ENCODE measurements around the gene PSMB5. TPM values are rescaled to one million over a fixed set of nuclear protein-coding genes. Genes with fewer than 3 reads are reported as not detected.

The PSMB5 gene
- polyA plus RNA-seq, 1 donor from 2014 or later, result 147 TPM

- no peak overlapping the region for H3K4me3 ChIP-seq (ENCODE audit: low read length)
- H3F3A ChIP-seq (ENCODE audit: insufficient read depth, low read length, poor library complexity, severe bottlenecking), result no peaks in the 10 kb centered on the region
- H3K79me2 ChIP-seq (replicated peaks; ENCODE audit: insufficient read depth, low read length), result peaks cover 6% of the 10 kb centered on the region
- TF ChIP-seq MXI1 (conservative IDR thresholded peaks at IDR 0.05; ENCODE audit: poor library complexity, severe bottlenecking) (no peak), CTCF (IDR thresholded peaks at IDR 0.05; ENCODE audit: poor library complexity, severe bottlenecking) (no peak), POLR2AphosphoS5 (IDR thresholded peaks at IDR 0.05) (no peak), REST (IDR thresholded peaks at IDR 0.05; ENCODE audit: borderline replicate concordance) (no peak), EZH2 (IDR thresholded peaks at IDR 0.05; ENCODE audit: borderline replicate concordance, insufficient read depth, low read length, poor library complexity, severe bottlenecking) (no peak), RAD21 (conservative IDR thresholded peaks at IDR 0.05) (no peak), EP300 (conservative IDR thresholded peaks at IDR 0.05; ENCODE audit: poor library complexity, severe bottlenecking) (no peak), TAF1 (IDR thresholded peaks at IDR 0.05; ENCODE audit: low read depth) (no peak), SMC3 (conservative IDR thresholded peaks at IDR 0.05; ENCODE audit: poor library complexity) (no peak)
- no peaks in the 10 kb centered on the region for H3K9me3 ChIP-seq (ENCODE audit: low read length)
- H3K36me3 ChIP-seq (ENCODE audit: insufficient read depth, low read length), result peaks cover 9% of the 10 kb centered on the region
- no peaks in the 10 kb centered on the region for H3K9me2 ChIP-seq (ENCODE audit: insufficient read depth, low read length)
- no peak overlapping the region for H2AFZ ChIP-seq (ENCODE audit: low read depth, low read length)
- H3K27me3 ChIP-seq (ENCODE audit: insufficient read depth, low read depth, low read length), result no peaks in the 10 kb centered on the region
- H3K9ac ChIP-seq (ENCODE audit: low read length), result no peak overlapping the region
- no peak overlapping the region for H3K27ac ChIP-seq (ENCODE audit: low read length)
- H3K4me2 ChIP-seq (ENCODE audit: low read length), result peak overlapping the region; percentile 74
- H4K20me1 ChIP-seq (ENCODE audit: insufficient read depth), result peaks cover 4% of the 10 kb centered on the region
These were observed 24.2 kb upstream of the PSMB5 start for GRCh38 chr14:23058654-23059504.

GRCh38 chr14:23057757-23058653 lies 23.3 kb upstream of the PSMB5 start:
- Histone ChIP-seq H4K20me1 (ENCODE audit: insufficient read depth) (no peaks in the 10 kb centered on the region), H3K9me3 (ENCODE audit: low read length) (no peaks in the 10 kb centered on the region), H3F3A (ENCODE audit: insufficient read depth, low read length, poor library complexity, severe bottlenecking) (no peaks in the 10 kb centered on the region), H3K27ac (ENCODE audit: low read length) (peak overlapping the region; percentile 56), H2AFZ (ENCODE audit: low read depth, low read length) (peak overlapping the region; percentile 21), H3K36me3 (ENCODE audit: insufficient read depth, low read length) (peaks cover 7% of the 10 kb centered on the region), H3K4me2 (ENCODE audit: low read length) (peak overlapping the region; percentile 79), H3K79me2 (replicated peaks; ENCODE audit: insufficient read depth, low read length) (peaks cover 6% of the 10 kb centered on the region), H3K9ac (ENCODE audit: low read length) (peak overlapping the region; percentile 80), H3K27me3 (ENCODE audit: insufficient read depth, low read depth, low read length) (no peaks in the 10 kb centered on the region), H3K4me3 (ENCODE audit: low read length) (peak overlapping the region; percentile 84), H3K9me2 (ENCODE audit: insufficient read depth, low read length) (no peaks in the 10 kb centered on the region)
- no peak for TF ChIP-seq EZH2 (IDR thresholded peaks at IDR 0.05; ENCODE audit: borderline replicate concordance, insufficient read depth, low read length, poor library complexity, severe bottlenecking)
- peak; percentile 91 for TF ChIP-seq RAD21 (conservative IDR thresholded peaks at IDR 0.05)
- TF ChIP-seq MXI1 (conservative IDR thresholded peaks at IDR 0.05; ENCODE audit: poor library complexity, severe bottlenecking), result peak; percentile 59
- peak; percentile 98 for TF ChIP-seq CTCF (IDR thresholded peaks at IDR 0.05; ENCODE audit: poor library complexity, severe bottlenecking)
- TF ChIP-seq EP300 (conservative IDR thresholded peaks at IDR 0.05; ENCODE audit: poor library complexity, severe bottlenecking), result no peak
- peak; percentile 98 for TF ChIP-seq SMC3 (conservative IDR thresholded peaks at IDR 0.05; ENCODE audit: poor library complexity)
- peak; percentile 21 for TF ChIP-seq REST (IDR thresholded peaks at IDR 0.05; ENCODE audit: borderline replicate concordance)
- TF ChIP-seq TAF1 (IDR thresholded peaks at IDR 0.05; ENCODE audit: low read depth), result no peak
- TF ChIP-seq POLR2AphosphoS5 (IDR thresholded peaks at IDR 0.05), result peak; percentile 50
